Vagina (tissue), 2 donors: ENCODE measurements around the gene UBQLNL.

Experiments
- POLR2A ChIP-seq, 2 donors: fragments of 450-650 bp; IDR thresholded peaks; one replicate each; pipeline ENCODE4 v1.6.1; 2017; ENCODE audit warnings: antibody characterized with exemption in 2 of 2, mild to moderate bottlenecking in 2 of 2, moderate library complexity in 2 of 2
- POLR2AphosphoS5 ChIP-seq, 2 donors: sonication (generic); formaldehyde crosslinking; IDR thresholded peaks; one replicate each; pipeline ENCODE4 v1.9.0; 2017; ENCODE audit warnings: antibody characterized with exemption in 2 of 2, mild to moderate bottlenecking in 2 of 2, low read depth in 1 of 2; ENCODE audit not compliant: insufficient read depth in 1 of 2
- TF ChIP-seq, protein P1 (sequence below), 3 experiments: fragments of 450-650 bp in 2 of 3; fragments of 200-600 bp in 1 of 3; sonication (generic) in 1 of 3; IDR thresholded peaks; one replicate each; pipeline ENCODE4 v1.5.1; 2017 to 2019; ENCODE audit warnings: antibody characterized with exemption in 3 of 3, mild to moderate bottlenecking in 2 of 3, moderate library complexity in 2 of 3

DNA sequence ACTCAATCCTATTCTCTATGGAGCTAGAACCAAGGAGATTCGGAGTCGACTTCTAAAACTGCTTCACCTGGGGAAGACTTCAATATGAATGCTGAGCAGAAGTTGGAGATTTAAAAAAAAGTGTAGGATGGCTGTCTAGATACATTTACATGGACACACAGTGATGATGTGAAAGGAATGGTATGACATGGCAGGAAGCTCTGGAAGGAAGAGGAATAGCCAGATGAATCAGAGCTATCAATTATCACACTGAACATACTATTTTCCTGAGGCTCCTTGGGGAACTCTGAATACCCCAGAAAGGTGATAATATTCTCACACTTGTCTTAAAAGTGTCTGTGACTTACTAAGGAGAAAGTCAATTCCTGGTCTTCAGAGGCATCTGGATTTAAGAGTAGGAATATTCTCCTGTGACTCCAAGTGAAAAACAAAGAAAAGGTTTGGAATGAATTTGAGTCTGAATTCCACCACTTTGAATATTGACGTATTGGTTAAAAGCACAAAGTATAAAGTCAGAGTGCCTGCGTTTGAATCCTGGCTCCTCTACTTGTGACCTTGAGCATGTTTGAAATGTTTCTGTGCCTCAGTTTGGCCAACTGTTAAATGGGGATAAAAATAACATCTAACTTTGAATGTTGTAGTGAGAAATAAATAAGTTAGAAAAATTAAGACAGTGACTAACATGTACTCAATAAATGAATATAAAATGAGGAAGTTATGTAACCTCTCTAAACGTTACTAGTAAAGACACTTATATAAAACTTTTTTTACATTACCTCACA, 26.7 kb downstream of the UBQLNL start:
- TF ChIP-seq POLR2AphosphoS5 (IDR thresholded peaks at IDR 0.05; ENCODE audit: insufficient read depth in 1 of 2, low read depth in 1 of 2) (no peak), POLR2A (IDR thresholded peaks at IDR 0.05) (no peak)
- TF ChIP-seq, protein P1, sequence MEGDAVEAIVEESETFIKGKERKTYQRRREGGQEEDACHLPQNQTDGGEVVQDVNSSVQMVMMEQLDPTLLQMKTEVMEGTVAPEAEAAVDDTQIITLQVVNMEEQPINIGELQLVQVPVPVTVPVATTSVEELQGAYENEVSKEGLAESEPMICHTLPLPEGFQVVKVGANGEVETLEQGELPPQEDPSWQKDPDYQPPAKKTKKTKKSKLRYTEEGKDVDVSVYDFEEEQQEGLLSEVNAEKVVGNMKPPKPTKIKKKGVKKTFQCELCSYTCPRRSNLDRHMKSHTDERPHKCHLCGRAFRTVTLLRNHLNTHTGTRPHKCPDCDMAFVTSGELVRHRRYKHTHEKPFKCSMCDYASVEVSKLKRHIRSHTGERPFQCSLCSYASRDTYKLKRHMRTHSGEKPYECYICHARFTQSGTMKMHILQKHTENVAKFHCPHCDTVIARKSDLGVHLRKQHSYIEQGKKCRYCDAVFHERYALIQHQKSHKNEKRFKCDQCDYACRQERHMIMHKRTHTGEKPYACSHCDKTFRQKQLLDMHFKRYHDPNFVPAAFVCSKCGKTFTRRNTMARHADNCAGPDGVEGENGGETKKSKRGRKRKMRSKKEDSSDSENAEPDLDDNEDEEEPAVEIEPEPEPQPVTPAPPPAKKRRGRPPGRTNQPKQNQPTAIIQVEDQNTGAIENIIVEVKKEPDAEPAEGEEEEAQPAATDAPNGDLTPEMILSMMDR (IDR thresholded peaks at IDR 0.05), result no peak
